Hepatocyte (in vitro differentiated cells): ENCODE measurements around the gene NPDC1. TPM values are rescaled to one million over a fixed set of nuclear protein-coding genes. Genes with fewer than 3 reads are reported as not detected.

ENCODE experiments used
- DNase-seq: peaks from one replicate; pipeline ENCODE4 v3.0.0-alpha.2; 2016; ENCODE audit warnings: low spot score
- H2AFZ ChIP-seq: fragments of 200-600 bp; sonication (generic); 2 replicates; pipeline ENCODE4 v1.6.0; 2016; ENCODE audit warnings: antibody characterized with exemption, mild to moderate bottlenecking
- H3K27ac ChIP-seq: fragments of 200-600 bp; sonication (generic); 2 replicates; pipeline ENCODE4 v1.5.1; 2016; ENCODE audit warnings: mild to moderate bottlenecking
- H3K27me3 ChIP-seq: fragments of 200-600 bp; sonication (generic); 2 replicates; pipeline ENCODE4 v1.6.1; 2016
- H3K36me3 ChIP-seq: fragments of 200-600 bp; sonication (generic); replicated peaks from 2 replicates; pipeline ENCODE4 v1.5.1; 2016; ENCODE audit warnings: low read depth; ENCODE audit not compliant: insufficient read depth
- H3K4me1 ChIP-seq: fragments of 200-600 bp; sonication (generic); 2 replicates; pipeline ENCODE4 v1.5.1; 2016; ENCODE audit warnings: mild to moderate bottlenecking, moderate library complexity; ENCODE audit not compliant: insufficient read depth
- H3K4me2 ChIP-seq: fragments of 200-600 bp; sonication (generic); 2 replicates; pipeline ENCODE4 v1.6.0; 2016
- H3K4me3 ChIP-seq: fragments of 200-600 bp; sonication (generic); 2 replicates; pipeline ENCODE4 v1.5.1; 2016; ENCODE audit warnings: mild to moderate bottlenecking
- H3K79me2 ChIP-seq: fragments of 200-600 bp; sonication (generic); 2 replicates; pipeline ENCODE4 v1.6.0; 2017; ENCODE audit warnings: mild to moderate bottlenecking
- H3K9me2 ChIP-seq: fragments of 200-600 bp; sonication (generic); replicated peaks from 2 replicates; pipeline ENCODE4 v1.6.0; 2017; ENCODE audit warnings: mild to moderate bottlenecking; ENCODE audit not compliant: insufficient read depth
- H3K9me3 ChIP-seq: fragments of 200-600 bp; sonication (generic); 2 replicates; pipeline ENCODE4 v1.5.1; 2016; ENCODE audit warnings: low read depth, mild to moderate bottlenecking
- H4K20me1 ChIP-seq: fragments of 200-600 bp; sonication (generic); 2 replicates; pipeline ENCODE4 v1.6.0; 2016; ENCODE audit warnings: mild to moderate bottlenecking; ENCODE audit not compliant: insufficient read depth, poor library complexity, severe bottlenecking
- EZH2 ChIP-seq: fragments of 200-600 bp; sonication (generic); IDR thresholded peaks from 2 replicates; pipeline ENCODE4 v1.6.1; 2016; ENCODE audit warnings: antibody characterized with exemption, mild to moderate bottlenecking, borderline replicate concordance
- EZH2phosphoT487 ChIP-seq: fragments of 200-600 bp; sonication (generic); IDR thresholded peaks from one replicate; pipeline ENCODE4 v1.6.1; 2018; ENCODE audit warnings: antibody characterized with exemption, mild to moderate bottlenecking, low read depth, moderate library complexity; ENCODE audit not compliant: unreplicated experiment, severe bottlenecking
- WGBS: methylation state at CpG from one replicate; pipeline ENCODE4 v1.1.6; 2016; ENCODE audit warnings: low lambda C conversion rate; ENCODE audit errors: missing lambda C conversion rate; 5-methylcytosine and 5-hydroxymethylcytosine counted together
- polyA plus RNA-seq: library from polyadenylated mRNA; unstranded; fragments of >200 nt; fragmentation: Nextera tagmentation; extraction: Ambion mirVana; gene quantifications from 2 replicates; pipeline ENCODE4 v1.2.1, GENCODE V29; 2016
- total RNA-seq: library from RNA; depleted of rRNA; stranded (reverse); fragments of >200 nt; gene quantifications from 2 replicates; pipeline ENCODE4 v1.2.3, GENCODE V29; 2014
- TF ChIP-seq, protein P1 (sequence below): fragments of 200-600 bp; sonication (generic); IDR thresholded peaks from 2 replicates; pipeline ENCODE4 v1.5.1; 2016; ENCODE audit warnings: antibody characterized with exemption, mild to moderate bottlenecking; ENCODE audit not compliant: poor library complexity

Gene NPDC1
- total and polyA plus RNA-seq, 2 experiments from 2014 or later, result 12.7 to 72.7 TPM

DNA sequence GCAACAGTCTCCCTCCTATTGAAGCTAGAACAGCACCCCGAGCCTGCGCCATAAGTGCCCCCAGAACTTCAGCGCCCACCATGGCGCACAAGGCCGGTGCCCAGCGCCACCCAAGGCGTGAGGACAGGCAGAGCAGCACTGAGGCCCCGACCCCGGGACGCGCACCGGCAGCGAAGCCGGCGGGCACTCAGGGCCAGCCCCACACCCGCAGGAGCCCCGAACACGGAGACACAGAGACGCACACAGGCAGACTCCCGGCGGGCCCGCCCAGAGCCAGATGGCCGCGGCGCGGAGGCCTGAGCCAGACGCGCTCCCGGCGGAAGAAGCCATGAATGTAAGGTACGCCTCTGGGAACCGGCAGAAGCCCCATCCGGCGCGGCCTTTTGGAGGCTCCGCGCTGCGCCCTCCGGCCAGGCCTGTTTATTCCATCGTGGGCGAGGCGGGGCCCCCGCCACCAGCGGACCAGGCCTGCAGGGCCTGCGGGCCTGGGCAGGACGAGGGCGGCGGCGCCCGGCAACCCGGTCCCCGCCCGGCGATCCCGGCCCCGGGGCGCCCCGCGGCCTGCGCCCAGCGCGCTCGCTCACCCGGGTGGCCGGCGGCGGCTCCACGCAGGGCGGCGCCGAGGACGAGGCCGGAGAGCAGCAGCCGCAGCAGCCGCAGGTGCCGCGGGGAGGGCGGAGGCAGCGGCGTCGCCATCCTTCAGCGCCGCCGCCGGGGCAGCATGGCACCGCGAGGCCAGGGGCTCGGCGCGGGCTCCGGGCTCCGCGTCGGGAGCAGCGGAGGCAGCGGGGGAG is 486 bp downstream of the NPDC1 start:
- Histone ChIP-seq H3K4me3 (peak overlapping the region; percentile 85), H3K27ac (no peak overlapping the region), H3K4me2 (peak overlapping the region; percentile 100), H3K79me2 (peaks cover 3% of the 10 kb centered on the region), H2AFZ (peak overlapping the region; percentile 94), H3K27me3 (peaks cover 29% of the 10 kb centered on the region), H3K4me1 (peaks cover 5% of the 10 kb centered on the region), H4K20me1 (peaks cover 13% of the 10 kb centered on the region), H3K9me3 (no peaks in the 10 kb centered on the region), H3K36me3 (no peaks in the 10 kb centered on the region), H3K9me2 (no peaks in the 10 kb centered on the region)
- TF ChIP-seq, protein P1, sequence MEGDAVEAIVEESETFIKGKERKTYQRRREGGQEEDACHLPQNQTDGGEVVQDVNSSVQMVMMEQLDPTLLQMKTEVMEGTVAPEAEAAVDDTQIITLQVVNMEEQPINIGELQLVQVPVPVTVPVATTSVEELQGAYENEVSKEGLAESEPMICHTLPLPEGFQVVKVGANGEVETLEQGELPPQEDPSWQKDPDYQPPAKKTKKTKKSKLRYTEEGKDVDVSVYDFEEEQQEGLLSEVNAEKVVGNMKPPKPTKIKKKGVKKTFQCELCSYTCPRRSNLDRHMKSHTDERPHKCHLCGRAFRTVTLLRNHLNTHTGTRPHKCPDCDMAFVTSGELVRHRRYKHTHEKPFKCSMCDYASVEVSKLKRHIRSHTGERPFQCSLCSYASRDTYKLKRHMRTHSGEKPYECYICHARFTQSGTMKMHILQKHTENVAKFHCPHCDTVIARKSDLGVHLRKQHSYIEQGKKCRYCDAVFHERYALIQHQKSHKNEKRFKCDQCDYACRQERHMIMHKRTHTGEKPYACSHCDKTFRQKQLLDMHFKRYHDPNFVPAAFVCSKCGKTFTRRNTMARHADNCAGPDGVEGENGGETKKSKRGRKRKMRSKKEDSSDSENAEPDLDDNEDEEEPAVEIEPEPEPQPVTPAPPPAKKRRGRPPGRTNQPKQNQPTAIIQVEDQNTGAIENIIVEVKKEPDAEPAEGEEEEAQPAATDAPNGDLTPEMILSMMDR, result no peak
- TF ChIP-seq EZH2phosphoT487 (no peak), EZH2 (peak; percentile 32)
- peak; percentile 55 for DNase-seq
- 6% methylated on average over 76 of the region's 96 CpGs for WGBS

DNA sequence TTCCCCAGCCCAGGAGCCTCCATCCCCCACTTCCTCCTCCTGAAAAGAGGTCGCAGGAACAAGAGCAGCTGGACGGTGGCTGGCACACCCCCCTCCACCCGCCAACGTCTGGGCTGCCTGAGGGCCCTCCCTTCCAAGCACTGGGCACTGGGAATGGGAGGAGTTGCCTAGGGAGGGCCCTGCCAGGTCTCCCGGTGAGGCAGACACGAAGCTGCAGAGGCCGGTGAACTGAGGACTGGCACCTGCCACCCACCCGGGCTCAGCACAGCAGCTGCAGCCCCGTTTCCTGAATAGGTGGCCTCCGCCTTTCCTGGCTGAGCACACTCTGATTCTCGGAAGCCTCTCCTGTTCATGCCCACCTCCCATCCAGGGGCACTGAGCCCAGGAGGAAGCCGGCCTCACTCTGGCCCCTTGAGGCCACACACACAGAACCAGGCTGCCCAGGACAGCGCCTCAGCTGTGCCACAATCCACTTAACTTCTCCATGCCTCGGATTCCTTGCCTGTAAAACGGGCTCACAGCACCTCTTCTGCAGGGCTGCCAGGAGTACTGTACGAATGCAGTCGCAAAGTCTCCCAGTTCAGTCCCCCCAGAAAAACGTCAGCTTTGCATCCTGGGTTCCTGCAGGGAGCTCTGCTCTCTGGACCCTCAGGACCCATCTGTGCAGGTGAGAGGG is 1.3 kb downstream of the NPDC1 start:
- no peaks in the 10 kb centered on the region for H3K36me3 ChIP-seq
- H3K27me3 ChIP-seq, result peaks cover 27% of the 10 kb centered on the region
- 74% methylated on average over 18 of the region's 18 CpGs for WGBS
- DNase-seq, result no peak
- no peak overlapping the region for H2AFZ ChIP-seq
- peaks cover 5% of the 10 kb centered on the region for H3K4me1 ChIP-seq
- H3K4me3 ChIP-seq, result peak overlapping the region; percentile 33
- H3K4me2 ChIP-seq, result peak overlapping the region; percentile 100
- H4K20me1 ChIP-seq, result peaks cover 13% of the 10 kb centered on the region
- TF ChIP-seq, protein P1, result no peak
- TF ChIP-seq EZH2phosphoT487 (no peak), EZH2 (no peak)
- no peaks in the 10 kb centered on the region for H3K9me3 ChIP-seq
- peaks cover 3% of the 10 kb centered on the region for H3K79me2 ChIP-seq
- H3K27ac ChIP-seq, result no peak overlapping the region
- no peaks in the 10 kb centered on the region for H3K9me2 ChIP-seq

DNA sequence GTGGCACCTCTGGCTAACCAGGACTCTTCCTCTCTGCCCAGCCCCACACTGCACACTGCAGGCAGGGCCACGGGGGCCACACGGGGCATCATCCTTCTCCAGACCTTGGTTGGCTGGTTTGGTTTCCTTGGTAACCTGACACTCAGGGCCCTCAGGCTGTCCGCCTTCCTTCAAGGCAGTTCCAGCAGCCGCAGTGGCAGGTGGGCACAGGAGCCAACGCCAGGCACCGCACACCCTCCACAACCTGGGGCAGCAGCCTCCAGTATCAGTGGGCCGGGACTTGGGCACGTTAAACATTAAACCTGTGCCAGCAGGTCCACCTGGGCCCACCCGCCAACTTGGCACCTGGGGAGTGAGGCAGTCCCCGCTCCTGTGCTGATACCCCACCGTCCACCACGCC is 1.9 kb downstream of the NPDC1 start:
- H3K36me3 ChIP-seq, result no peaks in the 10 kb centered on the region
- no peak overlapping the region for H3K4me2 ChIP-seq
- peaks cover 13% of the 10 kb centered on the region for H4K20me1 ChIP-seq
- no peak overlapping the region for H3K4me3 ChIP-seq
- WGBS, result 89% methylated on average over 12 of the region's 12 CpGs
- H3K4me1 ChIP-seq, result peaks cover 5% of the 10 kb centered on the region
- H3K27ac ChIP-seq, result no peak overlapping the region
- H2AFZ ChIP-seq, result no peak overlapping the region
- TF ChIP-seq EZH2phosphoT487, result no peak
- TF ChIP-seq, protein P1, result no peak
- H3K9me2 ChIP-seq, result no peaks in the 10 kb centered on the region
- no peak for DNase-seq
- H3K9me3 ChIP-seq, result no peaks in the 10 kb centered on the region
- peaks cover 21% of the 10 kb centered on the region for H3K27me3 ChIP-seq
- H3K79me2 ChIP-seq, result peaks cover 3% of the 10 kb centered on the region
